GM21528 (cell line): ENCODE results near the gene EID2B.

Source experiments
- ATAC-seq: cut with Tn5 transposase; IDR thresholded peaks from one replicate; pipeline ENCODE4 v1.9.1; 2021; ENCODE audit warnings: mild to moderate bottlenecking, moderate library complexity; ENCODE audit not compliant: unreplicated experiment, low FRiP score

Gene EID2B

GRCh38 chr19:39532233-39533002 lies at the start of gene EID2B:
TSS of gene EID2B (minus strand) at chr19:39532852. CDS start at chr19:39532802, 50 bp downstream.
- ATAC-seq, result peak; percentile 82

- ATAC-seq, result no peak
Observed at GRCh38 chr19:39582442-39582841, 49.8 kb upstream of the EID2B start.

- no peak for ATAC-seq
Observed at GRCh38 chr19:39568604-39569003, 36.0 kb upstream of the EID2B start.

- no peak for ATAC-seq
Observed at GRCh38 chr19:39566064-39566463, 33.4 kb upstream of the EID2B start.

GRCh38 chr19:39563408-39563807 lies 30.8 kb upstream of the EID2B start:
- ATAC-seq, result no peak

- ATAC-seq, result no peak
Observed at GRCh38 chr19:39558624-39559117, 26.0 kb upstream of the EID2B start.

- ATAC-seq, result no peak
Observed at GRCh38 chr19:39557811-39558623, 25.4 kb upstream of the EID2B start.

GRCh38 chr19:39555883-39556282 lies 23.2 kb upstream of the EID2B start:
- ATAC-seq, result no peak

- no peak for ATAC-seq
Observed at GRCh38 chr19:39554701-39555311, 22.2 kb upstream of the EID2B start.

- ATAC-seq, result no peak
Observed at GRCh38 chr19:39553082-39553652, 20.5 kb upstream of the EID2B start.

- ATAC-seq, result no peak
Observed at GRCh38 chr19:39550197-39550596, 17.5 kb upstream of the EID2B start.

- no peak for ATAC-seq
Observed at GRCh38 chr19:39546599-39546998, 13.9 kb upstream of the EID2B start.

GRCh38 chr19:39544911-39545310 lies 12.3 kb upstream of the EID2B start:
- no peak for ATAC-seq

- ATAC-seq, result no peak
Observed at GRCh38 chr19:39544226-39544903, 11.7 kb upstream of the EID2B start.

GRCh38 chr19:39543477-39543857 lies 10.8 kb upstream of the EID2B start:
- no peak for ATAC-seq

- ATAC-seq, result no peak
Observed at GRCh38 chr19:39542206-39542605, 9.6 kb upstream of the EID2B start.

- ATAC-seq, result no peak
Observed at GRCh38 chr19:39540333-39540673, 7.7 kb upstream of the EID2B start.

GRCh38 chr19:39539518-39540332 lies 7.1 kb upstream of the EID2B start, which contains the start of gene EID2:
TSS of gene EID2 (minus strand) at chr19:39540161. CDS start at chr19:39540079, 82 bp downstream.
- peak; percentile 87 for ATAC-seq

- no peak for ATAC-seq
Observed at GRCh38 chr19:39539165-39539517, 6.5 kb upstream of the EID2B start.

- no peak for ATAC-seq
Observed at GRCh38 chr19:39533791-39534190, 1.1 kb upstream of the EID2B start.
